Hematopoietic multipotent progenitor cell treated with erythropoietin and hydrocortisone succinate and interleukin-3 and kit ligand, for 4 days (in vitro differentiated cells): Measurements from ENCODE around the gene KCNQ1.

ENCODE experiments used
- DNase-seq: peaks from one replicate; pipeline ENCODE4 v3.0.0-alpha.2; 2015

KCNQ1 gene

DNA sequence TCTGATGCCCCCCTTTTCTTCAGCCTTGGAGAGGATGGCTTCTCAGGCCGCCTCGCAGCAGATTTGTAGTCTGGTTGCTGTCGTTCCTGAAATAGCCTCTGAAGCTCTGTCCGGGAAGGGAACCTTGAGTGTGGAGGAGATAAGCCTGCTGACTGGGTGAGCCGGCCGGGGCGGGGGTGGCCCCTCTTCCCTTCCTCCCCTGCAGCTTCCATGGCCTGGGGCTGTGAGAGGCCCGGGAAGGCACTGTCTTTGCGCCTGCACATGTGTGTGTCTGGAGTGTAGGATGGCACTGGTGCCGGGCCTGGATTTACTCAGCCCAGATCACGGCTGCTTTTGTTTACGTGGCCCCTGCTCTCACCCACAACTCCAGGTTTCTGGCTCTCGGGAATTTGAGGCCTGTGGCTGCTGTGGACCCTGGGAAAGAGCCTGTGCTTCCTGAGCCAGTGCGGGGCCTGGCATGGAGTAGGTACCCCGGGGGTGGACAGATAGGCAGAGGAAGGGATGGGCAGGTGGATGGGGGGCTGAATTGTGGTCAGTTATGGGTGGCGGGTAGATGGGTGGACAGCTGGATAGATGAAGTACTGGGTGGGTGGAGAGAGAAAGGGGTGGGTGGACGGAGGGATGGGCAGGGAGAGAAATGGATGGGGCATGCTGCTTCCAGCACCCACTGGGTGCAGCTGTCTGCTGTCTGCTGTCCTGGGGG lies 16.6 kb downstream of the KCNQ1 start:
- DNase-seq = no peak

DNA sequence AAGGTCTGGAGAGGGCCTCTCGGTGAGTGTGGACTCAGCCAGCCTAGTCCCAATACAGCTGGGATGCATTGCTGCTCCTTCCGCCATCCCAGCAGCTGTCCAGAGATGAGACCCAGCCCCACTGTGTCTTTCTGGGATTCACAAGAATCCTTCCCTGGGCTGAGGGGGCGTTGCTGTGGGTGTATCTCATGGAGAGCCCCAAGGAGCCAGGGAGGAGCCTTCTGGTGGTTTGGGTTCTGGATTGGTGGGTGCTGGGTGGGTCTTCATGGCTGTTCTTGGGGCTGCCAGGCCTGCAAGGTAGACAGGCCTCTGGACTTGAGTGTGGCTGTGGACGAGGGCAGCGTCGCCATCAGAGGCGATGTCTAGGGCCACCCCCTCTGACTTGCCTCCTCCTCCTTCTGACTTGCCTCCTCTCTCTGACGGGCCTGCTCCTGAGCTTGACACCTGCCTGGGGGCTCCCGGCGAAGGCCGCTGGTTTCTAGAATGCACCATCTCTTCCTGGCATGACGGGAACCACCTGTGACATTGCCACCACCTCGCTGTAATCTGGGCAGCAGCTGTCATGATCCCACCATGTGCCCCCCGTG lies 17.2 kb downstream of the KCNQ1 start:
- no peak for DNase-seq

DNA sequence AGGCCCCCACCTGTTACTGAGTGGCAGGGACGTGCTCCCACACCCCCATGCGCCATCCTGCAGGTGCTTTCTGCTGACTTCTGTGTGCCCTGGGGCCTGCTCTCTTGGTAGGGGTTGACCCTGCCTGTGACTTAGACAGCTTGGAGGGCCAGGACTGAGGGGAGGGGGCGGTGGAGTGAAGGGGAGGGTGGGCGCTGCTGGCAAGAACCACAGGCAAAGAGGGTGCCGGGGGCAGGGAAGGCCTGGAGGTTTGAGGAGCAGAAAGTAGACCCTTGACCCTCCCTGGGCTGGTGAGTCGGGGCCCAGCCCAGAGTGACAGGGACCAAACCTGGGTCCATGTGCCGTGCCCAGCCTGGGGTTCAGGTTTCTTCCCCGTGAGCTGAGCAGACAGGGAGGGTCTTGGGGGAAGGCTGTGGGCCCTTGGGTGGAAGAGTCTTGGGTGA lies 17.8 kb downstream of the KCNQ1 start:
- no peak for DNase-seq

DNA sequence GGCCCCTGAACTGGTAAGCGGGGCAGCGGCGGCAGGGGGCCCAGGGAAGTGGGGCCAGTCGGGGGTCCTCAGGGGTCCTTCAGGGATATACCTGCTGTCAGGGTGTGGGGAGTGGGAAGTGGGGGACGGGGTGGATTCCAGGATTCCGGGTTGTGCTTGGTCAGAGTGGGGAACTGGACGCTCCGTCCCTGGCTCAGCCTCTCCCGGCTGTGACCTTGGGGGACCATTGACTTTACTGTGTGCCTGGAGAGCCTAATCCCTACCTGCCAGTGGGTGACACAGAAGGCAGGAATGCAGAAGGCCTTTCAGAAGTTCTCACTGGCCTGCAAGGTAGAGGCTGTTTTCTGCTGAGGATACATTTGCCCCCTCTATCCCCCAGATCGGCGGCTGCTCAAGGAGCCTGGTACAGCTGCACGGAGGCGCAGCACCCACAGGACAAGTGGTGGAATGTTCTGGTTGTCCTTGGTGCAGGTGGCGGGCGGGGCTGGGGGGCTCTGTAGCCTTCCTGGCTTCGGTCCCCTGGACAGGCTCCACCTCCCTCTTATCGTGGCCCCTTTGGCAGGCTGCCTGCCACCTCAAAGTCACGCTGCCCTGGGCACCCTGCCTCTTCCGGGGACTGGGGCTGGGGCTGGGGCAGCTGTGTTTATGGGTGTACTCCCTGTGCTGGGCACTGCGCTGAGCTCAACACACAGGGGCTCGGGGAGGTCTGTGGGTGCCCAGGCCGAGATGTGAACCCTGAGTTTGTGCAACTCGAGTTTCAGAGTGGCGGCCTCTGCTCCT lies 18.4 kb downstream of the KCNQ1 start:
- DNase-seq = peak; percentile 70

- DNase-seq = no peak
Measured at GRCh38 chr11:2463766-2464277, 19.0 kb downstream of the KCNQ1 start.

GRCh38 chr11:2464451-2465165 lies 19.8 kb downstream of the KCNQ1 start:
- no peak for DNase-seq

DNA sequence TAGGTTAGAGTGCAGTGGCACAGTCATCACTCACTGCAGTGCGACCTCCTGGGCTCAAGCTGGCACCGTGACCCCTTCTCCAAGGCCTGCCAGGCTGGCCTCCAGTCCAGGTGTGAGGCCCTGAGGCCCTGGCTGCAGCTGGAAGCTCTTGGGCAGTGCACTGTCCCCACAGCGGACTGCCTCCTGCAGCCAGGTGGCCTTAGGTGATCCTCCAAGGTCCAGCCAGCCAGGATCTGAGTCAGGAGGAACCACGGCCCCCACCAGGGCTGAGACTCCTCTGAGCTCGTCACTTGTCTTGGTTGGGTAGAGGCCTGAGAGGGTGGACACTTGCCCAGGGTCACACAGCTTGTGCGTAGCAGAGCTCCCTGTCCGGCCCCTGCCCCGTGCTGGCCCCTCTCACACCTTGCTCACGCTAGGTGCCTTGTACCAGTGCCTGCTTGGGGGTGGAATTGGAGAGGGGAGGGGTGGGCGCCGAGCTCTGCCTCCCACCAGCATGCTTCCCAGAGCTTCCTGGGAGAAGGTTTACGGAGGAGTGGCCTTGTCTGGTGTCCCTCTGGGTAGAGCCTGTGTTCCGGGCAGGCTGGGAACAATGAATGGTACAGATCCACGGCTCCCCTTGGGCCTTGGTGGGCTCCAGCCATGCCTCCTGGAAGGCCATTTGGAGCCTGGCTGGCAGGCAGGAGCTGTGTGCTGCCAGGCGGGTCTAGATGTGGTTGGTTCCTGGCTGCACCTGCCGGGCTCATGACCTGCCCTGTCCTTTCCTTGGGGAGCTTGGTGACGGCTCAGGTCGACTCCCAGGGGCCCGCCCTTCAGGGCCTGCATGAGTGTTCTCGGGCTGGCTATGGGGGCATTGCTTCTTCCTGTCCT lies 20.6 kb downstream of the KCNQ1 start:
- DNase-seq = no peak

DNA sequence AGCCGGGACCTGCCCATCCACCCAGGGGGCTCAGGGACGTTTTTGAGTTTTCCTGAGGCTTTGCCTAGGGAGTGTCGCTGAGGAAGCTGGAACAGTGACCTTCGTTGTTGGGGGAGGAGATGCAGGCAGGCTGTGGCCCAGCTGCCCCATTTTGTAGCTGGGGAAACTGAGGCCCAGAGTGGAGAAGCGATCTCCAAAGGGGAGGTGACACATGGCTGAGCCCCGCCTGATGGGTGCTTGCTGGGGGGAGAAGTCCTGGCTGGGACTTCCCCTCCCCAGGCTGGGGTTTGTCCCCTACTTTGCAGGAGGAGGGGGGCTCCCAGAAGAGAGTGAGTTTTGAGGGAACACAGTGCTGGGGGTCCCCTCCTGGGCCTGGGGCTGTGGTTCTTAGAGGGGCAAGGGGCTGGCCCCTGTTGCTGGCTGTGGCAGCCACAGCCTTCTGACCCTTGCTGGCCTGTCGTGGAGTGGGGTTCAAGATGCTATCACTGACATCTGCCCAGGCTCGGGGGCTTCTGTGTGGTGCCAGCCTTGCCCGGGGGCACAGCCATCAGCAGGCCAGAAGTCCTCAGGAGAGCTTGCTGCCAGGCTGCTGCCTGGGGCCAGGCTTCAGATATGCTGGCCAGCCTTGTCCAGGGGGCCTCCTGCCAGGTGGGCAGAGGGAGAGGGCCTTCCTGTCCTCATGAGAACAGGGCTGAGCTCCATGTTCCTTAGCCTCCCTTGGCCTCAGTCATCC lies 21.4 kb downstream of the KCNQ1 start:
- no peak for DNase-seq

- peak; percentile 91 for DNase-seq
Measured at GRCh38 chr11:2466869-2467694, 22.3 kb downstream of the KCNQ1 start.

DNA sequence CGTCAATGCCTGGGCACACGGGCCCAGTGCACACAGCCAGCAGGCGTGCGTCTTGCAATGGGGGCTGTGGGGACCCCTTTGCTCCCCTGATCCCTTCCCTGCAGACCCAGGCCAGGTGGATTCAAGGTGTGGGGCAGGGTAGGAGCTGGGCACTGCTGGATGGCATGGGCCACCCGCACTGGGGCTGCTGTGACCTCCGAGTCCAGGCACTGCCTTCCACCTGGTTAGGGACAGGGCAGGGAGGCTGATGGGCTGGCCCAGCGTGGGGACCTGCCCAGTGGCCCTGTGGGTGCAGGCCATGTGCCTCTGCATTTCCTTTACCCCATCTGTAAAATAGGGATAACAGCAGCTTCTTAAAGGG lies 22.9 kb downstream of the KCNQ1 start:
- no peak for DNase-seq

- DNase-seq = no peak
Measured at GRCh38 chr11:2468363-2469235, 23.8 kb downstream of the KCNQ1 start.

- DNase-seq = no peak
Measured at GRCh38 chr11:2470495-2470894, 25.7 kb downstream of the KCNQ1 start.

DNA sequence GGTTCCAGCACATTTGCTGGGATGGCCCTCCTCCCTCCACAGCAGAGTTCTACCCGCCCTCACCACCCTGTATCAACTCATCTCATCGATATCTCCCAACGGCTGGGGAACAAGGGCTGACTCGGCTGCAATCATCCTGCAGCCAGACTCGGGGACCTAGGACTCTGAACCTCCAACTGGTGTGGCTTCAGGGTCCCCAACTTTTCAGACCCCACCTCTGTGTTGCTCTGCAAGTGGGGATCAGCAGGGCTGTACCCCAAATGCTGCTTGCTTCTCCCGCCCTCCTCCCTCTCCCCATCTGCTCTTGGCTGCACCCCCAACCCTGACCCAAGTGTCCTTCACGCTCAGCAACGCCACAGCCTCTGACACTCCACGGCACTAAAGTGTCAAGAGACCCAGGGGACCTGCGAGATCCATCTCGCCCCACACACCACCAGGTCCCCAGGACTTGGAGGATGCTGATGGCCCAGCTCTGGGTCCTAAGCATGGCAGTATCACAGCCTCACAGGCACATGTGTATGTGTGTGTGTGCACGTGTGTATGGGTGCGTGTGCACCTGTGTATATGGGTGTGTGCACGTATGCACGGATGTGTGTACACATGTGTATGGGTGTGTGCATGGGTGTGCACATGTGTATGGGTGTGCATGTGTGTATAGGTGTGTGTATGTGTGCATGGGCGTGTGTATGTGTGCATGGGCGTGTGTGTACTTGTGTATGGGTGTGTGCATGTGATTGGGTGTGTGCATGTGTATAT lies 26.4 kb downstream of the KCNQ1 start:
- no peak for DNase-seq

DNA sequence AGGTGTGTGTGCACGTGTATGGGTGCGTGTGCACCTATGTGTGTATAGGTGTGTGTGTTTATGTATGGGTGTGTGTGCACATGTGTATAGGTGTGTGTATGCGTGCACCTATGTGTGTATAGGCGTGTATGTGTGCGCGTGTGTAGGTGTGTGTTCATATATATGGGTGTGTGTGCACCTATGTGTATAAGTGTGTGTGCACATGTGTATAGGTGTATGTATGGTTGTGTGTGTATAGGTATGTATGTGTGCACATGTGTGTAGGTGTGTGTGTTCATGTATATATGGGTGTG lies 26.9 kb downstream of the KCNQ1 start:
- no peak for DNase-seq

GRCh38 chr11:2472428-2473186 lies 27.8 kb downstream of the KCNQ1 start:
- DNase-seq = no peak

DNA sequence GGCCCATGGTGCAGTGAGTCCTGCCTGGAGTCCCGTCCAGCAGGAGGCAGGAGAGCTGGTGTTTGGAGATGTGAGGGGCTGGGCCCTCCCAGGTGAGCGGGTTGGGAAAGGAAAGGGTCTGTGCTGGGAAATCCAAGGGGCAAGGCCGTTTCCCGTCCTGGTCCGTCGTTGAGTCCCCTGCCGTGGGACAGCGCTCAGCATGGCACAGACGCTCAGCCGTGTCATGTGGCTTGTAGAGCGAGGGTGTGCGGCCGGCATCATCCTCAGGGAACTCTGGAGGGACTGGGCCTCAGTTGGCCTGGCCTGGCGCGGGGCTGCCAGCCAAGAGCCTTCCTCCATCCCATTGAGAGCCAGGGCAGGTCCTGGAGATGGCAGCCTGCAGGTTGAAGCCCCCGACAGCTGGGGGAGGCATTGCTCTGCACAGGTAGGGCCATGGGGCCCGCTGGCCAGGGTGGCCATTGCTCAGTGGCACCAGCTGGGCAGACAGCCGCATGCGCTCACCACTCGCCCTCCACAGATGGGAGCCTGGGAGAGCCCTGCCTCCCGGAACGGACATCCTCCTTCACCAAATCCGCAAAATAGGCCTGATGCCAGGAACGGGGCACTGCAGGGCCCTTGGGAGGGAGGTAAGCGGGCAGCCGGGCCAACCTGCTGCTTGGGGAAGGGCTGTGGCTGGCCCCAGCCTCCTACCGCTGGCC lies 28.7 kb downstream of the KCNQ1 start:
- no peak for DNase-seq

GRCh38 chr11:2474059-2474901 lies 29.5 kb downstream of the KCNQ1 start:
- DNase-seq = no peak
